ENCODE results near the gene OSBPL5. TPM values are rescaled to one million over a fixed set of nuclear protein-coding genes. Genes with fewer than 3 reads are reported as not detected.

OSBPL5 gene
- total and polyA plus RNA-seq, 4 donors = 15.2 to 51.5 (median 28.3) TPM

- Histone ChIP-seq H3K4me1 (ENCODE audit: control insufficient read depth in 5 of 5, insufficient read depth in 5 of 5, low read length in 5 of 5) (no peaks in the 10 kb centered on the region), H3K27me3 (ENCODE audit: control insufficient read depth in 3 of 3, insufficient read depth in 3 of 3, low read length in 2 of 3) (no peaks in the 10 kb centered on the region), H3K9me3 (ENCODE audit: control insufficient read depth in 4 of 4, insufficient read depth in 3 of 4, low read length in 3 of 4) (no peaks in the 10 kb centered on the region), H3K36me3 (ENCODE audit: control insufficient read depth in 4 of 4, insufficient read depth in 4 of 4, low read length in 4 of 4) (peaks cover 0 to 26% (median 6%) of the 10 kb centered on the region in 4 donors), H3K27ac (ENCODE audit: low read depth in 1 of 2, low read length in 1 of 2) (no peak overlapping the region), H3K4me3 (no peak overlapping the region), H3K9ac (ENCODE audit: insufficient read depth in 1 of 2, low read length in 2 of 2) (no peak overlapping the region)
- WGBS, 2 donors = 71 to 75% methylated on average over 8 of the region's 8 CpGs
- no peak for DNase-seq
- no peak for ATAC-seq (ENCODE audit: insufficient read depth, low FRiP score)
- TF ChIP-seq, protein P1, sequence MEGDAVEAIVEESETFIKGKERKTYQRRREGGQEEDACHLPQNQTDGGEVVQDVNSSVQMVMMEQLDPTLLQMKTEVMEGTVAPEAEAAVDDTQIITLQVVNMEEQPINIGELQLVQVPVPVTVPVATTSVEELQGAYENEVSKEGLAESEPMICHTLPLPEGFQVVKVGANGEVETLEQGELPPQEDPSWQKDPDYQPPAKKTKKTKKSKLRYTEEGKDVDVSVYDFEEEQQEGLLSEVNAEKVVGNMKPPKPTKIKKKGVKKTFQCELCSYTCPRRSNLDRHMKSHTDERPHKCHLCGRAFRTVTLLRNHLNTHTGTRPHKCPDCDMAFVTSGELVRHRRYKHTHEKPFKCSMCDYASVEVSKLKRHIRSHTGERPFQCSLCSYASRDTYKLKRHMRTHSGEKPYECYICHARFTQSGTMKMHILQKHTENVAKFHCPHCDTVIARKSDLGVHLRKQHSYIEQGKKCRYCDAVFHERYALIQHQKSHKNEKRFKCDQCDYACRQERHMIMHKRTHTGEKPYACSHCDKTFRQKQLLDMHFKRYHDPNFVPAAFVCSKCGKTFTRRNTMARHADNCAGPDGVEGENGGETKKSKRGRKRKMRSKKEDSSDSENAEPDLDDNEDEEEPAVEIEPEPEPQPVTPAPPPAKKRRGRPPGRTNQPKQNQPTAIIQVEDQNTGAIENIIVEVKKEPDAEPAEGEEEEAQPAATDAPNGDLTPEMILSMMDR (IDR thresholded peaks at IDR 0.05; ENCODE audit: control extremely low read depth, extremely low read depth) = no peak
Observed at GRCh38 chr11:3086114-3086513, 79.0 kb downstream of the OSBPL5 start.

DNA sequence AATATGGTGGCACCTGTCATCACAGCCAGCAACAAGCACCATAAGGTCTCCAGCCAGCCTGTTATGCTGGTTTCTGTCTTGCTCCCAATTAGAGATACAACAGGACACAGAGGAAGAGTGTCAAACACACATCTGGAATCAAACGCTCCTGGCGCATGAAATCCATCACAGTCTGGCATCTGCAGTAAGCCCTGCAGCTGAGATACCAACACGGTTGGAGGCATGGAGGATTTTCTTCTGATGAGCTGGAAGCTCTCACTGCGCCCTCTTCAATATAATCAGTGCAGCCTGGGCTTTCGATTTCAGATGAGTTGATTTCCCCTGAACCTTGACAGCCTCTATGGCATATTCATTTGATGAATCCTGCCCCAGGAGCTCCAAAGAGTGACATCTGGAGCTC, 80.1 kb downstream of the OSBPL5 start:
- Histone ChIP-seq H3K27me3 (ENCODE audit: control insufficient read depth in 3 of 3, insufficient read depth in 3 of 3, low read length in 2 of 3) (no peaks in the 10 kb centered on the region), H3K4me1 (ENCODE audit: control insufficient read depth in 5 of 5, insufficient read depth in 5 of 5, low read length in 5 of 5) (no peaks in the 10 kb centered on the region), H3K9ac (ENCODE audit: insufficient read depth in 1 of 2, low read length in 2 of 2) (no peak overlapping the region), H3K9me3 (ENCODE audit: control insufficient read depth in 4 of 4, insufficient read depth in 3 of 4, low read length in 3 of 4) (no peaks in the 10 kb centered on the region), H3K36me3 (ENCODE audit: control insufficient read depth in 4 of 4, insufficient read depth in 4 of 4, low read length in 4 of 4) (peaks cover 0 to 16% (median 4%) of the 10 kb centered on the region in 4 donors), H3K4me3 (no peak overlapping the region), H3K27ac (ENCODE audit: low read depth in 1 of 2, low read length in 1 of 2) (no peak overlapping the region)
- no peak for DNase-seq
- 64 to 83% methylated on average over 5 of the region's 5 CpGs for WGBS, 2 donors
- ATAC-seq (ENCODE audit: insufficient read depth, low FRiP score) = no peak
- TF ChIP-seq, protein P1 (IDR thresholded peaks at IDR 0.05; ENCODE audit: control extremely low read depth, extremely low read depth) = no peak

DNA sequence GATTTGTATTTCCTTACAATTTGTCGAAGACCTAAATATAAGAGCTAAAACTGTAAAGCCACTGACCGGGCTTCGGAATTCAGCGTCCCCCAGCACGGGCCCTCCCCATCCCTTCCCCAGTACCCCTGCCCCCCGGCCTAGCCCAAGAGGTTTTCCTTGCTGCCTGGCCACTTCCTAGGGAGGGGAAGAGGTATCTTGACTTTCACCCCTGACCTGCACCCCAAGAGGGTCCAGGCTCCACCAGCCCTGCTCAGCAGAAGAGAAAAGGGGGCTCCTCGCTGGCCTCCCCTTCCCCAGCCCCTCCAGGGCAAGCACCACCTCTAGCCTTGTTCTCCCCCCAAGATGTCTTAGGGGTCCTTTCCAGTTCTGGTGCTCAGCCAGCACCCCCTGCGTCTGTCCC, 81.8 kb downstream of the OSBPL5 start:
- Histone ChIP-seq H3K27me3 (ENCODE audit: control insufficient read depth in 3 of 3, insufficient read depth in 3 of 3, low read length in 2 of 3) (no peaks in the 10 kb centered on the region), H3K4me3 (no peak overlapping the region), H3K9ac (ENCODE audit: insufficient read depth in 1 of 2, low read length in 2 of 2) (no peak overlapping the region), H3K27ac (ENCODE audit: low read depth in 1 of 2, low read length in 1 of 2) (no peak overlapping the region), H3K9me3 (ENCODE audit: control insufficient read depth in 4 of 4, insufficient read depth in 3 of 4, low read length in 3 of 4) (no peaks in the 10 kb centered on the region), H3K4me1 (ENCODE audit: control insufficient read depth in 5 of 5, insufficient read depth in 5 of 5, low read length in 5 of 5) (no peaks in the 10 kb centered on the region), H3K36me3 (ENCODE audit: control insufficient read depth in 4 of 4, insufficient read depth in 4 of 4, low read length in 4 of 4) (peaks cover 0 to 4% (median 0%) of the 10 kb centered on the region in 4 donors)
- WGBS, 2 donors = 54 to 58% methylated on average over 8 of the region's 8 CpGs
- DNase-seq (no peak), ATAC-seq (ENCODE audit: insufficient read depth, low FRiP score) (no peak)
- TF ChIP-seq, protein P1 (IDR thresholded peaks at IDR 0.05; ENCODE audit: control extremely low read depth, extremely low read depth) = no peak

DNA sequence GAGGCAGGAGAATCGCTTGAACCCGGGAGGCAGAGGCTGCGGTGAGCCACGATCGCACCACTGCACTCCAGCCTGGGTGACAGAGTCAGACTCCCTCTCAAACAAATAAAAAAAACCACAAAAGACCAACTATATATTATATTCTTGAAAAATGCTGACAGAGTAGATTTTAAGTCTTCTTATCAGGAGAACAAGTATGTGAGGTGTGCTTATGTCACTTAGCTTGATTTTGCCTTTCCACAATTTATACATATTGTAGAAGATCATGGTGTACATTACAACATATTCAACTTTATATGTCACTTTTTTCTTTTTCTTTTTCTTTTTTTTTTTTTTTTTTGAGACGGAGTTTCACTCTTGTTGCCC, 83.7 kb downstream of the OSBPL5 start:
- WGBS, 2 donors = 86 to 87% methylated on average over 6 of the region's 6 CpGs
- H3K27me3 ChIP-seq (ENCODE audit: control insufficient read depth in 3 of 3, insufficient read depth in 3 of 3, low read length in 2 of 3) = no peaks in the 10 kb centered on the region
- H3K4me1 ChIP-seq (ENCODE audit: control insufficient read depth in 5 of 5, insufficient read depth in 5 of 5, low read length in 5 of 5) = no peaks in the 10 kb centered on the region
- DNase-seq = no peak
- no peak overlapping the region for H3K4me3 ChIP-seq
- TF ChIP-seq, protein P1 (IDR thresholded peaks at IDR 0.05; ENCODE audit: control extremely low read depth, extremely low read depth) = no peak
- H3K9me3 ChIP-seq (ENCODE audit: control insufficient read depth in 4 of 4, insufficient read depth in 3 of 4, low read length in 3 of 4) = no peaks in the 10 kb centered on the region
- no peak for ATAC-seq (ENCODE audit: insufficient read depth, low FRiP score)
- H3K27ac ChIP-seq (ENCODE audit: low read depth in 1 of 2, low read length in 1 of 2) = no peak overlapping the region
- no peaks in the 10 kb centered on the region for H3K36me3 ChIP-seq (ENCODE audit: control insufficient read depth in 4 of 4, insufficient read depth in 4 of 4, low read length in 4 of 4)
- no peak overlapping the region for H3K9ac ChIP-seq (ENCODE audit: insufficient read depth in 1 of 2, low read length in 2 of 2)

Data from lung (tissue), 12 donors.